Thyroid gland (tissue), 4 donors: ENCODE measurements around the gene ABCC10.

Source experiments
- CTCF ChIP-seq, 6 experiments: fragments of 200-600 bp in 3 of 6; fragments of 450-650 bp in 3 of 6; sonication (generic) in 3 of 6; IDR thresholded peaks; one replicate each; pipeline ENCODE4 v1.5.1; 2016 to 2019; ENCODE audit warnings: antibody characterized with exemption in 6 of 6, mild to moderate bottlenecking in 2 of 6, inconsistent platforms in 1 of 6, moderate library complexity in 1 of 6
- POLR2A ChIP-seq, 2 donors: fragments of 450-650 bp; IDR thresholded peaks; one replicate each; pipeline ENCODE4 v1.6.1; 2017; ENCODE audit warnings: antibody characterized with exemption in 2 of 2, mild to moderate bottlenecking in 2 of 2, moderate library complexity in 1 of 2

GRCh38 chr6:43413002-43413401 is 14.3 kb upstream of the ABCC10 start:
- no peak for TF ChIP-seq CTCF (IDR thresholded peaks at IDR 0.05)
- TF ChIP-seq POLR2A (IDR thresholded peaks at IDR 0.05), result no peak
